HG03457 (cell line): ENCODE results near the gene ADRA2B.
"Not testable (repeated sequence)": the region's sequence is repeated elsewhere in the genome, so short reads cannot be mapped to it uniquely, and the experiment has no call there.

Experiments
- ATAC-seq: cut with Tn5 transposase; IDR thresholded peaks from one replicate; pipeline ENCODE4 v1.9.1; 2021; ENCODE audit warnings: moderate number of reproducible peaks; ENCODE audit not compliant: unreplicated experiment

Gene ADRA2B

GRCh38 chr2:96091141-96091710 is 25.1 kb downstream of the ADRA2B start:
- ATAC-seq, result no peak

GRCh38 chr2:96090196-96090926 is 26.0 kb downstream of the ADRA2B start:
- ATAC-seq, result no peak

- no peak for ATAC-seq
Observed at GRCh38 chr2:96089356-96090195, 26.8 kb downstream of the ADRA2B start.

DNA sequence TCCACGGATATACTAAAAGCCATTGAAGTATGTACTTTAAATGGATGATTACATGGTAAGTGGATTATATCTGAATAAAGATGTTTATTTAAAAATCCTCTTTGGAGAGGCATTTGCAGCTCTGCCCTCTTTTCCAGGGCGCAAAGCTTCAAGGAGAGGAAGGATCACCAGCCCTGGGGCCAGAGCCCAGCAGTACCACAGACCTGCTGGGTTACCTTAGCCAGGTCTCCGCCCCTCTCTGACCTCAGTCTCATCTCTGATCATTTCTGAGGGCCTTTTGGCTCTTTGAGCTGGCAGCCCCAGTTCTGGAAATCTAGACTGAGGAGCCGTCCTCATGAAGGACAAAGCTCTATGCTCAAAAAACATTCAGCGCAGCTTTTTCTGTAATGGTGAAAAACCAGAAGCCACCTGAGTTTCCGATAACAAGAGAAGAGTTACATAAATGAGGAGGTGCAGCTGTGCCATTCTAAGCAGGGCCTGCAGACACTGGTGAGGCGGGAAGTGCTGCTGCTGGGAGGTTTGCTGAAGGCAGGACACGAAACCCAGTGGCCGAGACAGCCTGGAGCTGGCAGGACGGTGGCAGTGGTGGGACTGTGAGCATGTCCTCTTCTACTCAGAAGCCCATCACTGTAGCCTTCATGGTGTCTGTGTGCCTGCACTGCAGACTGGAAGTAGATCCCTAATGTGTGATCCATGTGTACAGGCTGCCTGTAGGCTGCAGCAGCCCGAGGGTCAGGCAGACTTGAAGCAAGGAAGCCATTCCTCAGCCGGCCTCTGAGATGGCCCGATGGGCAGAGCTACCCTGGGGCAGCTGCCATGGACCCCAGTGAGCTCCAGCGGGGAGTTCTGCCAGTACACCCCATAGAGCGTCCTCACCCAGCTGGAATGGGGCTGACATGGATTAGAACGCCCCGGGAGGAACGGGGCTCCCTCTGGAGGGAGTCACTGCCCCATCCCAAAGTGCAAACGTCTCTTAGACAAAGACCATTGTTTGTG is 27.7 kb downstream of the ADRA2B start:
- no peak for ATAC-seq

DNA sequence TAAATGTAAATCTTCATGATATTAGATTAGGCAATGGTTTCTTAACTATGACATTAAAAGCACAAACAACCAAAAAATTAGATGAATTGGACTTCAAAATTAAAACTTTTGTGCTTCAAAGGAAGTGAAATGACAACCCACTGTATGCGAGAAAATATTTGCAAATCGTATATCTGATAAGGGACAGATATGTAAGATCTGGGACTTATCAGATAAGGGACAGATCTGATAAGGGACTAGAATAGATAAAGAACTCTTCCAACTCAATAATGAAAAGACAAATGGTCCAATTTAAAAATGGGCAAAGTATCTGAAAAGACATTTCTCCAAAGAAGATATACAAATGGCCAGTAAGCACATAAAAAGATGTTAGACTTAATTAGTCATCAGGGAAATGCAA is 29.2 kb downstream of the ADRA2B start:
- no peak for ATAC-seq

DNA sequence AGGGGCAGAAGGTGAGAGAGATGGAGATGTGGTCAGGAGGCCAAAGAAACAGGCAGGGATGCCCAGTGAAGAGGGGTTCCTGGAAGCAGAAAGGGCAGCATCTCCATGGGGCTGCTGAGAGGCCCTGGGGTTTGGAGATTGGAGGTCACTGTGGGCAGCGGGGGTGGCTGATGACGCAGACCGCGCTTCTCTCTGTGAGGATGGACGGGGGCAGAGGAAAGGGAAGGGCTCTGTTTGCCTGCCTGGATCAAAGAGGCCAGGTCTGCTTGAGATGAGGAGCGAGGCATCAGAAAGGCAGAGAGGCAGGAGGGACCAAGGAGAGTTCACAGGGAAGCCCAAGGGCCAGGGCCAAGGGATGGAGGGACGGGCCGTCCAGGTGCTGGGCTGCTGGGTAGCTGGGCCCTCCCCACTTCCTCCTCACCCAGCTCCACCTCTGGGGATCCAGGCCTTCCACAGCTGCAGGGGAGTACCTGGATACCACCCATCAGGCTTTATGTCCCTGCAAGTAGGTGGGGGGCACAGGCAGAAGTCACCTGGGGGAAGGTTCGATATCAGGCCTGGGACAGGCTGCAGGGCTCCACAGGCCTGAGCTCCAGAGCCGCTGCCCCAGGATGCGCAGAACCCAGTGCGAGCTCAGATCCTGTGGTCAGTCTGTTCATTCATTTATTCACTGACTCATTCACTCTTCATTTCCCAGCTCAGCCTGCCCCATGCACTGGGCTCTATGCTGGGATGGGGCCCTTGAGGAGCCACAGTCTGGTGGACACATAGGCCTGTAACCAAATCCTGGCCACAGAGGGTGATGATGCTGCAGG is 30.6 kb downstream of the ADRA2B start:
- no peak for ATAC-seq

DNA sequence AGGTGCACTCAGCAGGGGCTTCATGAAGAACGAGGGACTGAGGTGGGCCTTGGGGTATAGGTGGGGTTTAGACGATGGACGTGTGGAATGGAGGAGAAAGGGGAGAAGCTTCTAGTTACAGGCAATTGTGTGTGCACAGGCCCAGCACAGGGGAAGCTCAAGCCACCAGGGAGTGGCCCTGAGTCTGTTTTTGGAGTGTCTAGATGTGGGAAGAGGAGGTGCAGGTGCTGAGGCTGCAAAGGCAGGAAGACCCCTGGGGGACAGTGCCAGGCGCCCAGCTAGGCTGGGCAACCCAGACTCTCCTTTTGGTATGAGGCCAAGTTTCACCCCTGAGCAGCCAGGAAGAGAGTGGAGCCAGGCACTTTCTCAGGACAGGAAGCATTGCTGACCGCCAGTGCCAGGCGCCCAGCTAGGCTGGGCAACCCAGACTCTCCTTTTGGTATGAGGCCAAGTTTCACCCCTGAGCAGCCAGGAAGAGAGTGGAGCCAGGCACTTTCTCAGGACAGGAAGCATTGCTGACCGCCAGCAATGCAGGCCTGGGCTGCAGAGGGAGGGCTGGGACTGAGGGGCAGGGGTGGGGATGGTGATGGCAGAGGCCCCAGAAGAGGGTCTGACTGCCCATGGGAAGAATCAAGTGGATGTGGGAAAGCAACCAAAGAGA is 31.4 kb downstream of the ADRA2B start:
- ATAC-seq, result not testable (repeated sequence)

DNA sequence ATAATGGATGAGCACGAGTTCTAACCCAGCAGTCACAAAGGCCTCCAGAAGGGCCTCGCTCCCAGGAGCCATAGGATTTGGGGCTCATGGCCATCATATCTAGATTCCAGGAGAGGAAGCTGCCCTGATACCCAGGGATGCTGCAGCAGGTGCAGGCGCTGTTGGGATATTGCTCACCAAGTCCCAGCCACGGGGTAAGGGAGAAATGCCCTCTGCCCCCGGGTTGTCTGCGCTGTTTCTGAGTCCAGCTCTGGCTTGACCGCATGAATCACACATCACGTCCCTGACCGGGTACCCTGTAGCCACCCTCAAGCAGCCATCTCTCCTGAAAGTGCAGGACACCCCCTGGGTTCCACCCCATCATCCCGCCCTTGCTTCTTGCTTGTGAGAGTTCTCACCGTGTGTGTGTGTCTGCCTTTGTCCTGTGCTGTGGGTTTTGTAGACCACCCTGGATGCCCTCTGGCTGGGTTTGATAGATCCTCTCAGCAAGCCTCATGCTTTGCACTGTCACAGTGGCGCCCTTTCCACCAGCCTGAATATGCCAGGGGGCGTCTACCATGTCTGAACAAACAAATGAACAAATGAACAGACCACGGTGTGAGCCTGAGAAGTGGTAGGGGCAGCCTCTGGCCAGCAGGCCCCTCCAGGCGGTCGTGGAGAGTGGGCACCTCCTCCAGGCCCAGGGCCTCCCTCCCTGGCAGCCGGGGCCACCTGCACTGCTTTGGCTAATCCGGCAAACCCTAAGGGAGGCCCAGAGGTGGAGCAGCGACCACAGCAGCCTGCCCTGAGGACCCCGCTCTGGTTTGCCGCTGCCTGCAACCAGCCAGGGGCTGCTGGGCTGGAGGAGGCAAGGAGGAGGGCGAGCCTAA is 32.1 kb downstream of the ADRA2B start:
- ATAC-seq, result no peak

GRCh38 chr2:96083064-96083939 is 33.1 kb downstream of the ADRA2B start:
- ATAC-seq, result no peak

DNA sequence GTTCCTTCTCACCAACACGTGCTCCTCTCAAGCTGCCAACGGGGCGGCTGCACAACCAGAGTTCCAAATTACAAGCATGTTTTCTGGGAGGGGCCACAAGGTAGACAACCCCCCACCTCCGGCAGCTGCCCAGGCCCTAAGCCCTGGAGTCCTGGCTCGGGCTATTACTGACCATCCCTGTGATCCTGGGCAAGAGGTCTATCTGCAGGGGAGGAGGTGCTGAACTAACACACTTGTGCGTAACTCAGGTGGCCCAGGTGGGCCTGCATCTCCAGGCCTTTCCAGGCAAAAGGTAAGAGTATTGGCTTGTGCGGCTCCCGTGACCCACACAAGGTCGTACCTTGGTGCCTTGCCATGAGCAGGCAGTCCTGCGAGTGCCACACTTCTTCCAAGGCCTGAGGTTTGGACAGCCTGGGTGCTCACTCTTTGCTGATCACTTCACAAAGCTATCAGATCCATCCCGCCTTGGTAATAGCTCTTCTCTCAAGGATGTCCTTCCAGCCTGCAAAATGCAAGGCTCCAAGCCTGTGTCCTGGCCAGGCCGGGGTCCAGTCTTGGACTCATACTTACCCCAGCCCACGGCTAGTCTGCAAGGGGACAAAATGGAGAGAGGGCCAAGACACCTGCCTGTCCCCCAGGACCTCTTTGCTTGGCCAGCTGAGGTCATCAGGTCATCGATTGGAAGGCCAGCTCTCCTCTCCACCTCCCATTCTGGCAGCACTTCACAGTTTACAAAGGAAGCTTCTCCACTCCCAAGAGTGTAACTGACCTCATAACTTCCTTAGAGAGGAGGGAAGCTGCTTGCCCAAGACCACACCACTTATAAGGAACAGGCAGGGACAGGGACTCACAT is 33.9 kb downstream of the ADRA2B start:
- no peak for ATAC-seq

DNA sequence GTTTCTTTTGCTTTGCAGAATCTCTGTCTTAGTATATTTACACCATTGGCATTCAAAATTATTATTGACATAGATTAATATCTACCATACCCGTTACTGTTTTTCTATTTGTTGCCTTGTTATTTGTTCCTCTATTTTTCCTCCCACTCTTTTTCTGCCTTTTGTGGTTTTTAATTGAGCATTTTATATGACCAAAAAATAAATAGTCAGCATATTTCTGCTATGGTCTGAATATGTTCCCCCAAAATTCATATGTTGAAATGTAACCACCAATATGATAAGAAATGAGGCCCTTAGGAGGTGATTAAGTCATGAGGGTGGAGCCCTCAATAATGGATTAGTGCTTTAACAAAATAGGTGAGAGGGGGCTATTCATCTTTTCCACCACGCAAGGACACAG is 35.3 kb downstream of the ADRA2B start:
- no peak for ATAC-seq

- no peak for ATAC-seq
Observed at GRCh38 chr2:96075199-96075771, 41.1 kb downstream of the ADRA2B start.

- no peak for ATAC-seq
Observed at GRCh38 chr2:96074156-96074555, 42.2 kb downstream of the ADRA2B start.

GRCh38 chr2:96073170-96073775 is 43.1 kb downstream of the ADRA2B start:
- no peak for ATAC-seq

DNA sequence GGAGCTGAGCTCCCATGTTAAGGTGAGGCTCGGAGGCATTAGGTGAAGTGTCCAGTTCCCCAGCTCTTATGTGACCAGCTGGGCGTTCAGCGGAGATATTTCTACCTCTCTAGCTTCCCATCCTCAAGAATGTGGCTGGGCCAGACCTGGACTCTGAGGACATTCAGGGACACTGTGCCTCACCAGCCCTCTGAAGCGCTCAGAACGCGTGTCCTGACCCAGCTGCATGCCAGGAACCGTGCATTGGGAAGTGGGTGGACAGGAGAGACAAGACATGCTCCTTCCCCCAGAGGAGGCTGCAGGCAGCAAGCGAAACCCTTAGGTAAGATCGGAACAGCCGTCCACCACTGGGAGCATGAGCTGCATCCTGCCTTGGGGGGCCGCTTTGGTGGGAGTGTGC is 43.6 kb downstream of the ADRA2B start:
- no peak for ATAC-seq
